ENCODE results near the gene ANKRD29.
"Not testable (repeated sequence)": the region's sequence is repeated elsewhere in the genome, so short reads cannot be mapped to it uniquely, and the experiment has no call there.

The ANKRD29 gene

GRCh38 chr18:23645568-23646175 lies 17.0 kb downstream of the ANKRD29 start:
- no peak for DNase-seq (ENCODE audit: low read depth, low spot score)

- DNase-seq (ENCODE audit: low read depth, low spot score) = no peak
Measured at GRCh38 chr18:23643815-23644490, 18.8 kb downstream of the ANKRD29 start.

- DNase-seq (ENCODE audit: low read depth, low spot score) = no peak
Measured at GRCh38 chr18:23641937-23642666, 20.6 kb downstream of the ANKRD29 start.

- no peak for DNase-seq (ENCODE audit: low read depth, low spot score)
Measured at GRCh38 chr18:23641143-23641720, 21.5 kb downstream of the ANKRD29 start.

GRCh38 chr18:23640052-23640451 lies 22.7 kb downstream of the ANKRD29 start:
- DNase-seq (ENCODE audit: low read depth, low spot score) = no peak

- DNase-seq (ENCODE audit: low read depth, low spot score) = not testable (repeated sequence)
Measured at GRCh38 chr18:23636433-23636832, 26.3 kb downstream of the ANKRD29 start.

GRCh38 chr18:23636071-23636399 lies 26.7 kb downstream of the ANKRD29 start:
- no peak for DNase-seq (ENCODE audit: low read depth, low spot score)

GRCh38 chr18:23635283-23636070 lies 27.2 kb downstream of the ANKRD29 start:
- no peak for DNase-seq (ENCODE audit: low read depth, low spot score)

- no peak for DNase-seq (ENCODE audit: low read depth, low spot score)
Measured at GRCh38 chr18:23634692-23635091, 28.0 kb downstream of the ANKRD29 start.

- DNase-seq (ENCODE audit: low read depth, low spot score) = no peak
Measured at GRCh38 chr18:23632615-23633014, 30.1 kb downstream of the ANKRD29 start.

- DNase-seq (ENCODE audit: low read depth, low spot score) = no peak
Measured at GRCh38 chr18:23631746-23632145, 31.0 kb downstream of the ANKRD29 start.

- no peak for DNase-seq (ENCODE audit: low read depth, low spot score)
Measured at GRCh38 chr18:23631312-23631711, 31.4 kb downstream of the ANKRD29 start.

- no peak for DNase-seq (ENCODE audit: low read depth, low spot score)
Measured at GRCh38 chr18:23629444-23629946, 33.2 kb downstream of the ANKRD29 start.

- no peak for DNase-seq (ENCODE audit: low read depth, low spot score)
Measured at GRCh38 chr18:23627970-23628369, 34.7 kb downstream of the ANKRD29 start.

GRCh38 chr18:23627321-23627720 lies 35.4 kb downstream of the ANKRD29 start:
- DNase-seq (ENCODE audit: low read depth, low spot score) = peak; percentile 55

GRCh38 chr18:23626451-23627279 lies 36.0 kb downstream of the ANKRD29 start:
- DNase-seq (ENCODE audit: low read depth, low spot score) = no peak

- no peak for DNase-seq (ENCODE audit: low read depth, low spot score)
Measured at GRCh38 chr18:23623040-23623439, 39.7 kb downstream of the ANKRD29 start.

GRCh38 chr18:23619388-23619881 lies 43.3 kb downstream of the ANKRD29 start:
- no peak for DNase-seq (ENCODE audit: low read depth, low spot score)

- no peak for DNase-seq (ENCODE audit: low read depth, low spot score)
Measured at GRCh38 chr18:23618862-23619387, 43.8 kb downstream of the ANKRD29 start.

GRCh38 chr18:23617412-23618014 lies 45.2 kb downstream of the ANKRD29 start:
- DNase-seq (ENCODE audit: low read depth, low spot score) = no peak

Data from brain pericyte (primary cell).